Measurements from ENCODE around the gene ZBTB20.
A peak's percentile ranks its signal among the peaks of the same experiment; 100 is the strongest.

Gene ZBTB20

DNA sequence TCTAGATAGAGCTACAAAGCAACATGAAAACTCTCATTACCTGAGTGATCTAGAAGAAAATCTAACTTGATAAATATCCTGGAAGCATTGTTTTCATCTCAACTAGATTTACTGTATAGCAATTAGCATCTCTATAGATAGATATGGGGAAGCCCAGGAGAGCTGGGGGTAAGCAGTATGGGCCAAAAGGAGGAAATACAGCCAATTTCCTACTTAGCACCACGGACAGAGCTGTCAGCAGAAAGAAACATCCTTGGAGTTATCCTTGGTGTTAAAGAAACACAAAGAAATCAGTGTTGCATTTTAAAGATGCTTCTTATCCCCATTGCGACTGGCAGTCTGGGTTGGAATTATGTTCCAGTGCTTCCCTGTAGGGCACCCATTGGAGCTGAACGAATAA lies 727.0 kb downstream of the ZBTB20 start:
- H3K9me3 ChIP-seq (ENCODE audit: insufficient read depth, low read length), result no peaks in the 10 kb centered on the region
- no peak overlapping the region for H3K4me3 ChIP-seq (ENCODE audit: low read length)
- no peak overlapping the region for H3K27ac ChIP-seq (ENCODE audit: low read length)
- peaks cover 23% of the 10 kb centered on the region for H3K4me1 ChIP-seq (ENCODE audit: low read length)
- H4K20me1 ChIP-seq (ENCODE audit: insufficient read depth, low read length), result no peaks in the 10 kb centered on the region
- no peaks in the 10 kb centered on the region for H3K36me3 ChIP-seq (replicated peaks; ENCODE audit: low read depth, low read length)
- H3K9ac ChIP-seq (ENCODE audit: low read length), result no peak overlapping the region
- no peaks in the 10 kb centered on the region for H3K79me2 ChIP-seq (ENCODE audit: low read length)
- no peak overlapping the region for H3K4me2 ChIP-seq (ENCODE audit: low read length)
- TF ChIP-seq, protein P1, sequence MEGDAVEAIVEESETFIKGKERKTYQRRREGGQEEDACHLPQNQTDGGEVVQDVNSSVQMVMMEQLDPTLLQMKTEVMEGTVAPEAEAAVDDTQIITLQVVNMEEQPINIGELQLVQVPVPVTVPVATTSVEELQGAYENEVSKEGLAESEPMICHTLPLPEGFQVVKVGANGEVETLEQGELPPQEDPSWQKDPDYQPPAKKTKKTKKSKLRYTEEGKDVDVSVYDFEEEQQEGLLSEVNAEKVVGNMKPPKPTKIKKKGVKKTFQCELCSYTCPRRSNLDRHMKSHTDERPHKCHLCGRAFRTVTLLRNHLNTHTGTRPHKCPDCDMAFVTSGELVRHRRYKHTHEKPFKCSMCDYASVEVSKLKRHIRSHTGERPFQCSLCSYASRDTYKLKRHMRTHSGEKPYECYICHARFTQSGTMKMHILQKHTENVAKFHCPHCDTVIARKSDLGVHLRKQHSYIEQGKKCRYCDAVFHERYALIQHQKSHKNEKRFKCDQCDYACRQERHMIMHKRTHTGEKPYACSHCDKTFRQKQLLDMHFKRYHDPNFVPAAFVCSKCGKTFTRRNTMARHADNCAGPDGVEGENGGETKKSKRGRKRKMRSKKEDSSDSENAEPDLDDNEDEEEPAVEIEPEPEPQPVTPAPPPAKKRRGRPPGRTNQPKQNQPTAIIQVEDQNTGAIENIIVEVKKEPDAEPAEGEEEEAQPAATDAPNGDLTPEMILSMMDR (IDR thresholded peaks at IDR 0.05; ENCODE audit: low read depth, low read length), result no peak
- no peak for TF ChIP-seq EZH2phosphoT487 (IDR thresholded peaks at IDR 0.05; ENCODE audit: low read depth)
- no peak overlapping the region for H2AFZ ChIP-seq (ENCODE audit: low read depth, low read length)
- peaks cover 15% of the 10 kb centered on the region for H3K27me3 ChIP-seq (ENCODE audit: low read depth, low read length)

DNA sequence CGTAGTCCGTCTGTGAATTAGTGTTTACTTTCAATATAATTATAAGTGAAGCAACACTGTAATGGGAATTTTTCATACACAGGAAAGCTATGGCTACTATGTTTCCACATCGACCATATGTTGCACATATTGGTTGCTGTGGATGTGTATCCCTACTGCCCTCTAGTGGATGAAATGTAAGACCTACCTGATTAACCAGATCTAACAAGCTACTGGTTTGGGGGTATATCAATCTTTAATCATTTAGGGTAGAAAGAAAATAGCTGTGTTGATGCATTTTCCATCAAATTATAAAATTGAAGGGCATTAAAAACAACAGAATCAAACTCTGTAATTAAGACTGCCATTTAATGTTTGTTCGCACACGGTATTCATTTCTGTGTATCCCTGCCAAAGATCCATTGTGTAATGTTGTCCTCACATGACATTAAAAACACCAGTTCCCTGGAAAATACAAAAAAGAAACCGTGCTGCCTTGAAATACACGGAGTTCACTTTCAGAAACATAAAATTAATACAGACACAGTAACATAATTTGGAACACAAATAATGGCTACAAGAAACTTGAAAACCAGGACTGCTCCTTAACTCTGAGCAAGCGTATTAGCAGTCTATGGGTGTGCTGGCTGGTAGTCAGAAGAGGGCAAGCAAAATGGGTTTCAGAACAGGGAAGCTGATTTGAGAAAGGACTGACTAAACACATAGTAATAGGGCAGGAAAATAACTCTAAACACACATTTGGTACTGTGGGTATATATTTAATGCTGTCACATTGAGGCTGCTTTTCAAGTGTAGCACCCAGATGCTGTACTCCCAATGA lies 728.2 kb downstream of the ZBTB20 start:
- Histone ChIP-seq H3K4me3 (ENCODE audit: low read length) (peak overlapping the region; percentile 43), H3K27ac (ENCODE audit: low read length) (peak overlapping the region; percentile 34; the same call in 1 of the 2 replicates), H3K79me2 (ENCODE audit: low read length) (no peaks in the 10 kb centered on the region), H3K36me3 (replicated peaks; ENCODE audit: low read depth, low read length) (no peaks in the 10 kb centered on the region), H3K27me3 (ENCODE audit: low read depth, low read length) (peaks cover 15% of the 10 kb centered on the region), H4K20me1 (ENCODE audit: insufficient read depth, low read length) (no peaks in the 10 kb centered on the region), H3K4me1 (ENCODE audit: low read length) (peaks cover 23% of the 10 kb centered on the region), H2AFZ (ENCODE audit: low read depth, low read length) (no peak overlapping the region), H3K9ac (ENCODE audit: low read length) (peak overlapping the region; percentile 33; the same call in 1 of the 2 replicates), H3K9me3 (ENCODE audit: insufficient read depth, low read length) (no peaks in the 10 kb centered on the region), H3K4me2 (ENCODE audit: low read length) (peak overlapping the region; percentile 66)
- TF ChIP-seq EZH2phosphoT487 (IDR thresholded peaks at IDR 0.05; ENCODE audit: low read depth), result no peak
- TF ChIP-seq, protein P1 (IDR thresholded peaks at IDR 0.05; ENCODE audit: low read depth, low read length), result peak; percentile 88

DNA sequence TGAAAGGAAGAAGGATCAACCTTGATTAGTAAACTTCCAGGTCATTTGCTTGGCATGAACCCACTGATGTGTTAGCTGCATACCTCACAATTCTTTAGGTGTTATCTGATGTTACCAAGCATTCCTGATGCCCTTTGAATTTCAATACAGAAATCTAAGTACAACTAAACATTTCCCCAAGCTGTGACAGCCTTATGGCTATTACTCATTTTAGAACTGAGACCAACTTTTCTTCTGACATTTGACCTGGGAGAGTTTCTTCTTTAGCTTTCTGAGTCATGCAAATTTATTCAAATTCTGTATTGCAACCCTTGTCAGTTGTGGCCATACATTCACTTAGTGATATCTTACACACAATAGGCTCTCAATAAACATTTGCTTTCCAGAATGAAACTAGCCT lies 729.0 kb downstream of the ZBTB20 start:
- H3K4me1 ChIP-seq (ENCODE audit: low read length), result peaks cover 31% of the 10 kb centered on the region
- TF ChIP-seq EZH2phosphoT487 (IDR thresholded peaks at IDR 0.05; ENCODE audit: low read depth), result no peak
- TF ChIP-seq, protein P1 (IDR thresholded peaks at IDR 0.05; ENCODE audit: low read depth, low read length), result no peak
- no peaks in the 10 kb centered on the region for H3K79me2 ChIP-seq (ENCODE audit: low read length)
- peak overlapping the region; percentile 33; the same call in 1 of the 2 replicates for H3K9ac ChIP-seq (ENCODE audit: low read length)
- no peaks in the 10 kb centered on the region for H3K9me3 ChIP-seq (ENCODE audit: insufficient read depth, low read length)
- H2AFZ ChIP-seq (ENCODE audit: low read depth, low read length), result no peak overlapping the region
- peak overlapping the region; percentile 43 for H3K4me3 ChIP-seq (ENCODE audit: low read length)
- H3K36me3 ChIP-seq (replicated peaks; ENCODE audit: low read depth, low read length), result no peaks in the 10 kb centered on the region
- peak overlapping the region; percentile 66 for H3K4me2 ChIP-seq (ENCODE audit: low read length)
- H3K27me3 ChIP-seq (ENCODE audit: low read depth, low read length), result peaks cover 15% of the 10 kb centered on the region
- no peaks in the 10 kb centered on the region for H4K20me1 ChIP-seq (ENCODE audit: insufficient read depth, low read length)
- H3K27ac ChIP-seq (ENCODE audit: low read length), result peak overlapping the region; percentile 34; the same call in 1 of the 2 replicates

DNA sequence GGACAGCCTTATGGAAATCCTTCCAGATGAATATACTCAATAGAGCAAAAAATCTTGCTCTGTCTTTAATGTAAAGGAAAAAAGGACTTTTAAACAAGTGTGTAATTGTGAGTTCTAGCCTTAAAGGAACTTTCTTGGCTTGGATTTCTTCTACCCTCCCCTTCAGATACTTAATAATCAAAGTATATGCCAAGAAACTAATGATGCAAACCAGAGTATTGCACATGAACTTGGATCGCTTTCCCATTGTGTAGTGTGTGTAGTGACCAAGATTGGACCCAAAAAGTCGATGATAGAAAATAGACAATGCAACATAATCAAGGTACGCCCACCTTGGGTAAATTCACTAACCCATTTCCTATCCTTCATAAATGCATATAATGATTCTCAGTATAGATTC lies 729.4 kb downstream of the ZBTB20 start:
- H3K4me3 ChIP-seq (ENCODE audit: low read length), result peak overlapping the region; percentile 43

More for the DNA sequence above, 729.4 kb downstream of the ZBTB20 start:
- Histone ChIP-seq H3K9ac (ENCODE audit: low read length) (no peak overlapping the region), H2AFZ (ENCODE audit: low read depth, low read length) (no peak overlapping the region), H3K4me2 (ENCODE audit: low read length) (peak overlapping the region; percentile 66), H3K27me3 (ENCODE audit: low read depth, low read length) (peaks cover 15% of the 10 kb centered on the region), H3K9me3 (ENCODE audit: insufficient read depth, low read length) (no peaks in the 10 kb centered on the region), H3K36me3 (replicated peaks; ENCODE audit: low read depth, low read length) (no peaks in the 10 kb centered on the region), H4K20me1 (ENCODE audit: insufficient read depth, low read length) (no peaks in the 10 kb centered on the region), H3K4me1 (ENCODE audit: low read length) (peaks cover 35% of the 10 kb centered on the region), H3K79me2 (ENCODE audit: low read length) (no peaks in the 10 kb centered on the region), H3K27ac (ENCODE audit: low read length) (peak overlapping the region; percentile 22; the same call in 1 of the 2 replicates)
- no peak for TF ChIP-seq EZH2phosphoT487 (IDR thresholded peaks at IDR 0.05; ENCODE audit: low read depth)
- TF ChIP-seq, protein P1 (IDR thresholded peaks at IDR 0.05; ENCODE audit: low read depth, low read length), result no peak

Data from OCI-LY3 (cell line).